HTERT RPE-1 (cell line): Measurements from ENCODE around the gene CCDC78.
"Not testable (repeated sequence)": the region's sequence is repeated elsewhere in the genome, so short reads cannot be mapped to it uniquely, and the experiment has no call there.

ENCODE experiments used
- in situ Hi-C: fragments of 300-500 bp; cut with MboI; formaldehyde crosslinking; loops from 4 replicates; pipeline ENCODE4 v1.14.3; 2020; ENCODE audit warnings: low sequenced_read_pairs

CCDC78 gene

GRCh38 chr16:725041-725376 lies 1.2 kb downstream of the CCDC78 start:
- in situ Hi-C loops, result no loop called here

DNA sequence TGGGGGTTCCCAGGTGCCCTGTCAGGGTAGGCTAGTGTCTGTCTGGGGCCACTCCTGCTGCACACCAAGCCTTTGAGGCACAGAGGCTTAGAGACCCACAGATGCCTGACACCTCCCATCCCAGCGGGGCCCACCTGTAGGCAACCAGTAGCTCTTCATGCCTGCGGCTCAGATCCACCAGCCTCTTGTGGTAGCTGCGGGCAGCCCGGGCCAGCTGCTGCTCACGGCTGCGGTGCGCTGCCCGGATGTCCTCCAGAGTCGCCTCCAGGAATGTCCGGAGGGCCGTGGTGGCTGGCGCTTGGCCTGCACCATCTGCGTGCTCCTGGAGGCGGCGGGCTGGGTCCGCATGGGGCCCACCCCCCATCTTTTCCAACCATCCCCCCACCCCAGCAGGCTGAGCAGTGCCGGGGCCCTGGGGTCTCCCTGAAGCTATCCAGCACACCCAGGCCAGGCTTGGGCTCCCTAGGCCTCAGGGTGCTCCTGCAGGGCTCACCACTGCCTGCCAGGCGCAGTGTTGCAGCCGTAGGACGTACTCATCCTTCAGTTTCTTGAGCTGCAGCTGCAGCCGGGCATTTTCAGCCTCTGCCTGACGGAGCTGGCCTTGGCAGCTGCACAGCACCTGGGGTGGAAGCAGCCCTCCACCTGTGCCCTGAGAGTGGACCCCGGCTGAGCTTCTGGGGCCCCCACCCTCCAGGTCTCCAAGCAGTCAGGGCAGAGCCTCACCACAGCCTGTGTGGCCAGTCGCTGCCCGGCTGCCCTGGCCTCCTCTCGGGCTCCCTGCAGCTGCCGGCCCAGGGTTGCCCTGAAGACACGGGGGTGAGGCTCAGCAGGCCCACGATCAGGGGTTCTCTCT lies 1.8 kb downstream of the CCDC78 start:
- in situ Hi-C loops, result no loop called here

- in situ Hi-C loops, result no loop called here
These were observed 2.5 kb downstream of the CCDC78 start for GRCh38 chr16:723695-724094.

- in situ Hi-C loops, result no loop called here
These were observed 3.2 kb downstream of the CCDC78 start for GRCh38 chr16:722835-723633.

- in situ Hi-C loops, result no loop called here
These were observed 4.3 kb downstream of the CCDC78 start for GRCh38 chr16:721765-722540.

- in situ Hi-C loops, result no loop called here
These were observed 5.1 kb downstream of the CCDC78 start, which contains the start of gene ANTKMT for GRCh38 chr16:720990-721764. ANTKMT (plus strand) TSS chr16:721146; CDS start chr16:721275, 129 bp downstream.

GRCh38 chr16:720447-720989 lies 5.7 kb downstream of the CCDC78 start:
- in situ Hi-C loops, result no loop called here

- in situ Hi-C loops, result no loop called here
These were observed 6.3 kb downstream of the CCDC78 start for GRCh38 chr16:719815-720446.

DNA sequence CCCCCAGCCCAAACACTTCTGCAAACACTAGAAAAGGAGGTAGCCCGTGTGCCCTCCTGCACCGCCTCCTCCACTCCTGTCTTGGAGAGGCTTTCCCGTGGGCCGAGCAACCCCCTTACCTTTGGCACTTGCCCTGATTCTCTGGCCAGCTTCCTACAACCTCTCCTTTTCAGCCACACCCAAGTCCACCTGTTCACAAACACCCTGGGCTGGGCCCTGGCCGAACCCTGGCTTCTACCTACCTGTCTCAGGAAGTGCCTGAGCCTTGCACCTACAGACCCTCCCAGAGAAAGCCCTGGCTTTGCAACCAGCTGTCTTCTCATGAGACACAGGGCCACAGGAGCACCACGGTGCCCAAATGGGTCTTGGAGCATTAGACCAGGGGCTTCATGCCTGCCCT lies 7.3 kb downstream of the CCDC78 start:
- in situ Hi-C loops, result no loop called here

DNA sequence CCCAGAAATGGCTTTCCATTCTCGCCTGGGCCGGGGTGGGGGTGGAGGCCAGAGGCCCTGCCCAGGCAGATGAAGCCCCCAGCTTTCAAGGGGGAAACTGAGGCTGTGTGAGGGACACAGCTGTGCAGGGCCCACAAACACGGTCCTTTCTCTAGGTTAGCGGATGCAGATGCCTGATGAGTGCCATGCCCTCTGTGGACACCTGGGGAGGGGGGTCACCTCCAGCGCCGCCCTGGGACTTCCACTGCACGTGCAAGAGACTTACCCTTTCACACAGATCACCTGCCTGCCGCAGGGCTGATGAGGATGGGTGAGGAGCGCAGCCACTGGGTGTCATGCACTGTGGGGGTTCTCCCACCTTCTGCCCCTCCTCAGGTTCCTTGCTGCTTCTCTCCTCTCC lies 7.9 kb downstream of the CCDC78 start:
- in situ Hi-C loops, result no loop called here

DNA sequence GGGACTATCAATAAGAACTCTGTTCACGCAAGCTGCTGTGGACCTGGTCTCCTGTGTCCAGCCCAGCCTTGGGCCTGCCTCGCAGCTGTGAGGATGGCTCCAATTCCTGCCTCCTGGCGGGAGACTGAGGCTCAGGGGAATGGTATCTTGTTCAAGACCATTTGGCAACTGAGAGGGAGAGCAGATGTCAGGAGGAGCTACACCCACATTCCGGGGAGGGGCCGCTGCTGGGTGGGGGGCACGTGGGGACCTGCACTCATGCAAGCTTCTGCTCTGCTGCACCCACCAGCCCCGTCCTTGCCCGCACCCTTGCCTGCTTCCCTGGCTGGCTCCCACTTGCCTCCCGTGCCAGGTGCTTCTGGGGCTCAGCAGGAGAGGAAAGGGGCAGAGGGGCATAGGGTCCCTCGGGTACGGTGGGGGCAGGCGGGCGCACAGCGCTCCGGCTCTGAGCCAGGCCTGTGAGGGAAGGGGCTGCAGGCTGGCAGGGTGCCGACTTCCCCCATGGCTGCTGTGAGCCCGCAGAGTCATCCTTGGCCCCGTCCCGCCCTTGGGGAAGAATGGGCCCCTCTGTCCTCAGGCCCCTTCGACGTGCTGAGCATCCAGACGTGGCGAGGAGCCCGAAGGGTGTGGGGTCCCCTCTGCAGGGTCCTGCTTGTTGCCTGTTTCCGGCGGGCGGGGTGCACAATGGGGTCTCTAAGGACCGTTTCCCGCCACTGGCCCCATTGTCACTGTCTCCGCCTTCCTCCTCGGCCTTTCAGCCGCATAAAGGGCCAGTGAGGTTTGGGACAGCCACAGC lies 8.6 kb downstream of the CCDC78 start:
- in situ Hi-C loops, result no loop called here

DNA sequence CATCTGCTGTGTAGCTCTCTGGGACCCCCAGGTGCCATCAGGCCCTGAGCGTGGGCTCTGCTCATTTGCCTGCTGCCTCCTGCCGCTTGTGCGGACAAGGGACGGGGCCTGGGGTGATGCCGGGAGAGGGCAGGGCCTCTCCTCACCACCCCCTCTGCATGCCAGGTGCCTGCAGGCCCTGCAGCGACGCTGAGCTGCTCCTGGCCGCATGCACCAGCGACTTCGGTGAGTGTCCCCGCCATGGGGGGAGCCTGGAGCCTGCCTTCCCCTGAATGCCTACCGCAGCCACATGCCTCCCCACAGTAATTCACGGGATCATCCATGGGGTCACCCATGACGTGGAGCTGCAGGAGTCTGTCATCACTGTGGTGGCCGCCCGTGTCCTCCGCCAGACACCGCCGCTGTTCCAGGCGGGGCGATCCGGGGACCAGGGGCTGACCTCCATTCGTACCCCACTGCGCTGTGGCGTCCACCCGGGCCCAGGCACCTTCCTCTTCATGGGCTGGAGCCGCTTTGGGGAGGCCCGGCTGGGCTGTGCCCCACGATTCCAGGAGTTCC lies 9.4 kb downstream of the CCDC78 start:
- in situ Hi-C loops, result no loop called here

- in situ Hi-C loops, result no loop called here
These were observed 10.1 kb downstream of the CCDC78 start for GRCh38 chr16:716200-716568.

GRCh38 chr16:715477-716199 lies 10.6 kb downstream of the CCDC78 start:
- in situ Hi-C loops, result no loop called here

DNA sequence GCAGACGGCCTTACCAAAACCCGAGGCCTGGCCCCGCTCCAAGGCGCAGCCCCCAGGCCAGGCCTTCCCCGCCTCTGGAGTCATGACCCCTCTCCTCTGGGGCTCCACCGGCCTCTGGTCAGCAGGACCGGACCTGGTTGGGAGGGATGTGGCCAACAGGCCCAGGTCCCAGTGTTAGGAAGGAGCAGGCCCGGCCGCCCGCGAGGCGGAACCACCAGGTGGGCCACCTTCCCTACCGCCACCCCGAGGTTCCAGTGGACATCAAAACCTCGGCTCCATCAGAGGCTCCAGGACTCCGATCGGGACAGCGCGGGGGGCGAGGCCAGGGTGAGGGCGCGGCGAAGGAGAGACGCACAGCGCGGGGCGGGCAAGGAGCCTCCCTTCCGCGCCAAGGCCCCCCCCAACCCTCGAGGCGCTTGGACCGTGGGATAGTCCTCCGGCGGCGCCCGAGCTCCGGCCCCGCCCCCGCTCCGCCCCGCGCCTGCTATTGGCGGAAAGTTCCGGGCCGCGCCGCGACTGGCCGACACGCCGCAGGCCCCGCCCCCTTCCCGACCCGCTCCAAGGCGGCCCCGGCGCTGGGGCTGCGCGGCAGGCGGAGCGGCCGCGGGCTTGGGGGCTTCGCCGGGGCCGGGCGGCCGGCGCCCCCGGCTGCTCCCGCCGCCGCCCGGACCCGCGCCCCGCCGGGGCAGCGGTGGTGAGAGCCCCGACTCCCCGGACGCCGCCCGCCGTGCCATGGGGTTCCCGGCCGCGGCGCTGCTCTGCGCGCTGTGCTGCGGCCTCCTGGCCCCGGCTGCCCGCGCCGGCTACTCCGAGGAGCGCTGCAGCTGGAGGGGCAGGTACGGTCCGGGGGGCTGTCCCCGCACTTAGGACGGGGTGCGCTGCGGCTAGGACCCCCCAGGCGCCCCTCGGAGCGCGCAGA lies 11.4 kb downstream of the CCDC78 start, which contains the start of gene METRN:
Gene METRN (plus strand): TSS at position 561 of the 919 bp plus-strand sequence. CDS start 172 bp downstream, at position 733.
- in situ Hi-C loops, result no loop called here

- in situ Hi-C loops, result no loop called here
These were observed 12.2 kb downstream of the CCDC78 start for GRCh38 chr16:714079-714478.

DNA sequence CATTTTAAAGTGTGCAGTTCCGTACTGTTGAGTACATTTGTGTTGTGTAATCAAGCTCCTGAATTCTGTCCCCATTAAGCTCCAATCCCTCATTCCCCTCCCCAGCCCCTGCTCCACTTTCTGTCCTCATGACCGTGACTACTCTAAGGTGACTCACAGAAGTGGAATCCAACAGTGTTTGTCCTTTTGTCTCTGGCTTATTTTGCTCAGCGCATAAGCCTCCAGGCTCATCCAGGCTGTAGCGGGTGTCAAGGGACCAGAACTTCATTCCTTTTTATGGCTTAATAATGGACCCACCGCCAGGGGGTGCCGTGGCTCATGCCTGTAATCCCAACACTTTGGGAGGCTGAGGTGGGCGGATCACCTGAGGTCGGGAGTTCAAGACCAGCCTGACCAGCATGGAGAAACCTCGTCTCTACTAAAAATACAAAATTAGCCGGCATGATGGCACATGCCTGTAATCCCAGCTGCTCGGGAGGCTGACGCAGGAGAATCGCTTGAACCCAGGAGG lies 13.4 kb downstream of the CCDC78 start:
- in situ Hi-C loops, result not testable (repeated sequence)
